Testis (tissue), 3 donors: ENCODE data around the gene MAGI2. TPM values are rescaled to one million over a fixed set of nuclear protein-coding genes. Genes with fewer than 3 reads are reported as not detected.

Source experiments
- DNase-seq: peaks from one replicate; pipeline ENCODE4 v3.0.0-alpha.2; 2019
- H3K27ac ChIP-seq, 2 donors: fragments of 200-600 bp; sonication (generic); one replicate each; pipeline ENCODE4 v1.5.1; 2019
- H3K27me3 ChIP-seq: fragments of 200-600 bp; sonication (generic); one replicate; pipeline ENCODE4 v1.5.1; 2019
- H3K36me3 ChIP-seq: fragments of 200-600 bp; sonication (generic); one replicate; pipeline ENCODE4 v1.5.1; 2017; ENCODE audit warnings: low read depth; ENCODE audit errors: missing control alignments
- H3K4me1 ChIP-seq: fragments of 200-600 bp; sonication (generic); one replicate; pipeline ENCODE4 v1.5.1; 2019
- H3K4me3 ChIP-seq, 2 donors: fragments of 200-600 bp; sonication (generic); one replicate each; pipeline ENCODE4 v1.5.1; 2017 to 2019
- H3K9me3 ChIP-seq: fragments of 200-600 bp; sonication (generic); one replicate; pipeline ENCODE4 v1.5.1; 2017
- POLR2A ChIP-seq: fragments of 450-650 bp; IDR thresholded peaks from one replicate; pipeline ENCODE4 v1.6.1; 2017; ENCODE audit warnings: antibody characterized with exemption, mild to moderate bottlenecking, moderate library complexity
- WGBS, 2 donors: methylation state at CpG; one replicate each; pipeline ENCODE4 v1.1.5; 2018; 5-methylcytosine and 5-hydroxymethylcytosine counted together
- intact Hi-C: fragments of 100-400 bp; cut with DNase I; formaldehyde crosslinking; loops from one replicate; pipeline ENCODE4 v1.15.1; 2023; ENCODE audit warnings: low total_unique reads
- polyA plus RNA-seq: library from polyadenylated mRNA; stranded (reverse); fragments of 350-450 nt; fragmentation: Illumina TruSeq; extraction: RNeasy Lipid Tissue Mini Kit (QIAGEN cat#74804); gene quantifications from one replicate; pipeline ENCODE4 v1.2.3, GENCODE V29; 2014; ENCODE audit warnings: low read depth, low replicate concordance; ENCODE audit not compliant: insufficient read depth
- total RNA-seq, 2 donors: library from RNA; depleted of rRNA; stranded (reverse); fragments of >200 nt; gene quantifications; one replicate each; pipeline ENCODE4 v1.2.3, GENCODE V29; 2016
- TF ChIP-seq, protein P1 (sequence below), 3 experiments: fragments of 450-650 bp in 2 of 3; fragments of 200-600 bp in 1 of 3; sonication (generic) in 1 of 3; IDR thresholded peaks; one replicate each; pipeline ENCODE4 v1.5.1; 2016 to 2019; ENCODE audit warnings: antibody characterized with exemption in 3 of 3, mild to moderate bottlenecking in 2 of 3, moderate library complexity in 1 of 3

Gene MAGI2
- total and polyA plus RNA-seq, 3 donors from 2014 or later = 11.2 to 13.1 (median 12.4) TPM

DNA sequence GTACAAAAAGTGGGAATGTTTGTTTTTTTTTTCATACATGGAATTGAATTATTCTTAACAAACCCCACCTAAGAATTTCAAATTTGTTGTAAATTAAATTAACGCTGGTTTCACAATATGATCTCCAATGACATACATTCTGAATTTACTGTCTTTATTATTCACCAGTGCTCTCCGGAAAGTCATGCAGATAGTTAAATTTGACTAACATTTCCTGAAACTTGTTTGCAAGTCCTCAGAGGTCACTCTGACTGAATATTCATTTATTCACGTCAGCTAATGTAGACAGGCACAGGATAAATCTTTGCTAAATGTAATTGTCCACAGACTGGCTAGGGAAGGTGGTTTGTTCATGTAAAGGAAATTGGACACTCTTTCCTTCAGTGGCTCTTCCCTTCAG is 924.5 kb downstream of the MAGI2 start:
- no peak for TF ChIP-seq POLR2A
- TF ChIP-seq, protein P1, sequence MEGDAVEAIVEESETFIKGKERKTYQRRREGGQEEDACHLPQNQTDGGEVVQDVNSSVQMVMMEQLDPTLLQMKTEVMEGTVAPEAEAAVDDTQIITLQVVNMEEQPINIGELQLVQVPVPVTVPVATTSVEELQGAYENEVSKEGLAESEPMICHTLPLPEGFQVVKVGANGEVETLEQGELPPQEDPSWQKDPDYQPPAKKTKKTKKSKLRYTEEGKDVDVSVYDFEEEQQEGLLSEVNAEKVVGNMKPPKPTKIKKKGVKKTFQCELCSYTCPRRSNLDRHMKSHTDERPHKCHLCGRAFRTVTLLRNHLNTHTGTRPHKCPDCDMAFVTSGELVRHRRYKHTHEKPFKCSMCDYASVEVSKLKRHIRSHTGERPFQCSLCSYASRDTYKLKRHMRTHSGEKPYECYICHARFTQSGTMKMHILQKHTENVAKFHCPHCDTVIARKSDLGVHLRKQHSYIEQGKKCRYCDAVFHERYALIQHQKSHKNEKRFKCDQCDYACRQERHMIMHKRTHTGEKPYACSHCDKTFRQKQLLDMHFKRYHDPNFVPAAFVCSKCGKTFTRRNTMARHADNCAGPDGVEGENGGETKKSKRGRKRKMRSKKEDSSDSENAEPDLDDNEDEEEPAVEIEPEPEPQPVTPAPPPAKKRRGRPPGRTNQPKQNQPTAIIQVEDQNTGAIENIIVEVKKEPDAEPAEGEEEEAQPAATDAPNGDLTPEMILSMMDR (IDR thresholded peaks at IDR 0.05) = no peak
- H3K4me3 ChIP-seq = no peak overlapping the region
- no peaks in the 10 kb centered on the region for H3K36me3 ChIP-seq
- H3K9me3 ChIP-seq = no peaks in the 10 kb centered on the region
- 85% methylated on average over 3 of the region's 3 CpGs for WGBS, 2 donors
- no peaks in the 10 kb centered on the region for H3K4me1 ChIP-seq
- DNase-seq = no peak
- intact Hi-C loops = no loop called here
- H3K27me3 ChIP-seq = no peaks in the 10 kb centered on the region
- H3K27ac ChIP-seq = no peak overlapping the region

DNA sequence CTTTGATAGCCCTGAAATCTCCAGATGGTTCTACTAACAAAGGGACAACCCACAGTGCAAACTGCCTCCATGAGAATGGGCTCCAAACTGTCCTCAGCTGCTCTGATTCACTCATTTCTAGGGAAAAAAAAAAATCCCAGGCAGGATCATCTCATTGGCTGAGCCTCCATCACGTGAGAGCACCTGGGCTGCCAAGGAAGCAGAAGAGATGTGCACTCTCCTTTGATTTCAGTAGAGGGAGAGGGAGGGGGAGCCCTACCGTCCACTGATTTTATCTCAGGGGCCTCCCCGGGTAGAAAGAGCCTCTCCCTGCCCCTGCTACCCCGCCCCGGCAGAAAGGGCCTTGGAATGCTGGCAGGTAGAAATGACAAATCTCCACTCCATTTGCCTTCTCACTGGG is 929.5 kb downstream of the MAGI2 start:
- Histone ChIP-seq H3K9me3 (no peaks in the 10 kb centered on the region), H3K27me3 (no peaks in the 10 kb centered on the region), H3K27ac (no peak overlapping the region), H3K36me3 (no peaks in the 10 kb centered on the region), H3K4me1 (no peaks in the 10 kb centered on the region), H3K4me3 (no peak overlapping the region)
- 57 to 62% methylated on average over 5 of the region's 5 CpGs for WGBS, 2 donors
- no peak for DNase-seq
- intact Hi-C loops = no loop called here
- TF ChIP-seq, protein P1 (IDR thresholded peaks at IDR 0.05) = no peak
- TF ChIP-seq POLR2A = no peak

DNA sequence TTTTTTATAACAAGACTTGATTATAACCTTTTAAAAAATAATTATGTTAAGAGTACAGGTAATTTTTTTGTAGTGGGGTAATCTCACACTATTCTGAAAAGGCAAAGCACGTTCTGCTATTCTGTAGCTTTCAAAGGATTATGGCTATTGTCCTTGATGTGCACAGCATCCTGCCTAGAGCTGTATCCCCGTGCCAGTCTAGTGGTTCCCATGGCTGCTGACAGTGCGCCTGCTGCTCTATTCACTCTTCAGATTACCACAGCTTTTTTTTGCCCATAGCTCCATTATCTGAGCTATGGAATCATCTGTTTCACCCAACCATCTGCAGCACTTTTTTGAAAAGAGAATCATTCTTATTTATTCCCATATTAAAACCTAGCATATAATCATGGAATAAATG is 931.5 kb downstream of the MAGI2 start:
- TF ChIP-seq, protein P1 (IDR thresholded peaks at IDR 0.05) = no peak
- TF ChIP-seq POLR2A = no peak
- no peaks in the 10 kb centered on the region for H3K27me3 ChIP-seq
- intact Hi-C loops = no loop called here
- DNase-seq = no peak
- WGBS, 2 donors = 72 to 80% methylated on average over 3 of the region's 3 CpGs
- no peak overlapping the region for H3K27ac ChIP-seq
- H3K4me3 ChIP-seq = no peak overlapping the region
- H3K9me3 ChIP-seq = no peaks in the 10 kb centered on the region
- H3K4me1 ChIP-seq = no peaks in the 10 kb centered on the region
- no peaks in the 10 kb centered on the region for H3K36me3 ChIP-seq

DNA sequence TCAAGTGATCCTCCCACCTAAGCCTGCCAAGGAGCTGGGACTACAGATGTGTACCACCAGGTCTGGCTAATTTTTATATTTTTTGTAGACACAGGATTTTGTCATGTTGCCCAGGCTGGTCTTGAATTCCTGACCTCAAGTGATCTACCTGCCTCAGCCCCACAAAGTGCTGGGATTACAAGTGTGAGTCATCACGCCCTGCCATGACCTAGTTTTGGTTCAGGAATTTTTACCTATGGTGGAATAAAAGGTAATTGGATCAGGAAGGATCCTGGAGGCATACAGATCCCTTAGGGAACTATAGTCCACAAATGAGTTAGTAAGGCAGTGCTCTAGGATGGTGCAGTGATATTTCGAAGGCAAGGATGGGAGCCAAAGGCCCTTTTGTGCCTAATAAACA is 937.0 kb downstream of the MAGI2 start:
- WGBS, 2 donors = 90 to 97% methylated on average over 2 of the region's 2 CpGs
- intact Hi-C loops = no loop called here

DNA sequence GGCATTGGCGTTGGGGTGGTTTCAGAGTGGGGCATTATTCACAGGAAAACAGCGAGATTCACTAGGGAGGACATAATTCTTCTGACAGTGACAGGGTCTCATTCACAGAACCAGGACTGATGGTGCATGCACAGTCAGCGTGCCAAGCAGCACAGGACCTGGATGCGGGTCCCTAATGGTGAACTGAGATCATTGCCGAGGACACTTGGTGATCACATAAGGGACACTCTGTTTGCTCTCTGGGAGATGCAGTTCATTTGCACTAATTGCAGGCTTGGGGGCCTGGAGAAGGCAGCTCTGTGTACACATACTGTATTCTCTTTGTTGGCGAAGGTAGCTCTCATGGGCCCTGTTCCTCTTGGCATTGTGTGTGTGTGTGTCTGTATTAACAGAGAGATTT is 938.8 kb downstream of the MAGI2 start:
- no peaks in the 10 kb centered on the region for H3K27me3 ChIP-seq
- H3K4me3 ChIP-seq = no peak overlapping the region
- 83 to 84% methylated on average over 4 to 6 of the region's 6 CpGs for WGBS, 2 donors
- no peaks in the 10 kb centered on the region for H3K36me3 ChIP-seq
- no peak for DNase-seq
- intact Hi-C loops = no loop called here
- no peaks in the 10 kb centered on the region for H3K4me1 ChIP-seq
- no peaks in the 10 kb centered on the region for H3K9me3 ChIP-seq
- TF ChIP-seq POLR2A = no peak
- TF ChIP-seq, protein P1 (IDR thresholded peaks at IDR 0.05) = no peak
- no peak overlapping the region for H3K27ac ChIP-seq

More for the DNA sequence above, 937.0 kb downstream of the MAGI2 start:
- Histone ChIP-seq H3K4me1 (no peaks in the 10 kb centered on the region), H3K27me3 (no peaks in the 10 kb centered on the region), H3K36me3 (no peaks in the 10 kb centered on the region), H3K9me3 (no peaks in the 10 kb centered on the region), H3K27ac (no peak overlapping the region), H3K4me3 (no peak overlapping the region)
- DNase-seq = no peak
- no peak for TF ChIP-seq POLR2A
- TF ChIP-seq, protein P1 (IDR thresholded peaks at IDR 0.05) = no peak
